Activated CD4-positive, alpha-beta T cell treated with anti-CD3 and anti-CD28 coated beads, Interleukin-2, amount 10 ng/mL, durations not matched to agents 7 days and 5 days (primary cell): Measurements from ENCODE around the gene PDK4. TPM values are rescaled to one million over a fixed set of nuclear protein-coding genes. Genes with fewer than 3 reads are reported as not detected.

ENCODE experiments used
- CTCF ChIA-PET: fragments of 350-600 bp; sonication (Branson Sonifier 250); formaldehyde crosslinking; loops from one replicate; lab custom pipeline; 2021; ENCODE audit warnings: antibody characterized with exemption; lab: Charles Lee
- POLR2A ChIA-PET: fragments of 350-600 bp; sonication (Branson Sonifier 250); formaldehyde crosslinking; loops from one replicate; lab custom pipeline; 2021; ENCODE audit warnings: antibody characterized with exemption; lab: Charles Lee
- DNase-seq: peaks from one replicate; pipeline ENCODE4 v3.0.0-alpha.2; 2020
- H3K27ac Mint-ChIP-seq: one replicate; pipeline ENCODE4 v1.8.0; 2021; ENCODE audit warnings: mild to moderate bottlenecking, moderate library complexity, mixed read lengths
- H3K27me3 Mint-ChIP-seq: one replicate; pipeline ENCODE4 v1.8.0; 2021; ENCODE audit warnings: mixed read lengths
- H3K36me3 Mint-ChIP-seq: one replicate; pipeline ENCODE4 v1.8.0; 2021; ENCODE audit warnings: low read depth, mixed read lengths
- H3K4me1 Mint-ChIP-seq: one replicate; pipeline ENCODE4 v1.8.0; 2021; ENCODE audit warnings: mixed read lengths
- H3K4me3 Mint-ChIP-seq: one replicate; pipeline ENCODE4 v1.8.0; 2021; ENCODE audit warnings: mild to moderate bottlenecking, moderate library complexity, mixed read lengths
- H3K9me3 Mint-ChIP-seq: one replicate; pipeline ENCODE4 v1.8.0; 2021; ENCODE audit warnings: mixed read lengths
- total RNA-seq, 2 experiments: library from RNA; stranded (reverse); gene quantifications; one replicate each; pipeline ENCODE4 v1.2.3, GENCODE V29; 2021

PDK4 gene
- total RNA-seq: not detected

DNA sequence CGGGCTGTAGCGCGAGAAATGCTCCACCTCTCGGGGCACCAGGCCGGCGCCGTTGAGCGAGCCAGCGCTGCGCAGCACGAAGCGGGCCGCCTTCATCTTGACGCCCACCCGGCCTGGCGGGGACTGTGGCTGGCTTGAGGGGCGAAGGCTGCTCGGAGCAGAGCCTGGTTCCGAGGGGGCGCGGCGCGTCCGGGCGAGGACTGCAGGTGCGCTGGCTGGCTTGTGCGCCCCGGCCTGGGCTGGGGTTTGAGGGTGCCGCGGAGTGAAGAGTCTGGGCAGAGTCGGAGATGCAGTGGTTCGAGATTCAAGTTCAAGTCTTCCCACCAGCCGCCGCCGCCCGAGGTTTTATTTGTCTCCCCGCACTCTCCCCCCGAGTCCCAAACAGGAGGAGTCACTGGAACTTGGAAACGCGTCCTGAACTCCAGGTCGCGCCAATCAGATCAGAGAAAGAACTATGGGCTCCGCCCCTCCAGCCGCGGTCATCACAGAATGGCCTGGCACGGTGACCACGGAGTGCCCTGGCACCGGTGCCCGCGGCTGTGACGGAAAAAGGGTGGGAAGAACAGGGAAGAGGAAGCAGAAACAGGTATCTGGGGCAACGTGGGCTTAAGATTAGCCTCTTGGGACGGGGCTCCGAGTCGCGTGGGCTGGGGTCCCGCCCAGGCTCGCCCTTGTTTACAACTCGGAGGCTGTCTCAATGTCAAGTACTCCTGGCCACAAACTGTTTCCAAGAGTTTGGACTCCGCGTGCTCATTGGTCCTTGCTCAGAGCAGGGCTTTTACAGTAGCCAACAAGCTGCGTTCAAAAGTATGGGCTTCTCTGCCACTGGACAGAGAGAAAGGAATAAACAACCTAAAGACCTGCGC lies at the start of gene PDK4:
Gene PDK4, minus strand, starts transcription at position 319 of the 866 bp plus-strand sequence. Its CDS starts 223 bp downstream, at position 96.
- Mint-ChIP-seq H3K4me3 (no peak within 1 kb of the TSS), H3K4me1 (no peaks in the 10 kb centered on the region), H3K36me3 (no peaks in the 10 kb centered on the region), H3K27me3 (peaks cover 26% of the 10 kb centered on the region), H3K27ac (no peak within 1 kb of the TSS), H3K9me3 (no peaks in the 10 kb centered on the region)
- POLR2A ChIA-PET: no interaction called here
- CTCF ChIA-PET: no interaction called here
- no peak for DNase-seq

DNA sequence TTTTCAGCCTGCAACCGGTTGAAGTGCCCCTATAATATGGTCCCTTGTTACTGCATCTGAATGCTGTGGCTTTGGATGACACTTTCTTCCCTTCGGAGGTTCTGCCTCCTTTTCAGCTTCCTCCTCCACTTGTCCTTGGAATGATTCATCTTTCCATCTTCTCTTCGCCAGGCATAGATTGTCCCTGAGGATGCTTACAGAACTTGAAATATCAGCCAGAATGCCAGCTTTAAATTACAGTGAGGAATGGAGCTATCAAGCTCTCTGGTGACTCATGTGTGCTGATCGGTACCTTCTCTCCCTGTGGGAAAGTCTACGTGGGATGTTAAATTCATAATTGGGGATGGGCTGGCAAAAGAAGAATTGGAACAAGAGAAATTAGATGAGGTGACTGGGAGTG lies 45.9 kb upstream of the PDK4 start:
- H3K4me1 Mint-ChIP-seq: no peaks in the 10 kb centered on the region
- no peaks in the 10 kb centered on the region for H3K9me3 Mint-ChIP-seq
- no peak overlapping the region for H3K27ac Mint-ChIP-seq
- CTCF ChIA-PET: no interaction called here
- DNase-seq: no peak
- no peaks in the 10 kb centered on the region for H3K36me3 Mint-ChIP-seq
- no peak overlapping the region for H3K4me3 Mint-ChIP-seq
- H3K27me3 Mint-ChIP-seq: no peaks in the 10 kb centered on the region
- POLR2A ChIA-PET: no interaction called here

- Mint-ChIP-seq H3K4me3 (no peak overlapping the region), H3K36me3 (no peaks in the 10 kb centered on the region), H3K27me3 (no peaks in the 10 kb centered on the region), H3K4me1 (peaks cover 1% of the 10 kb centered on the region), H3K27ac (no peak overlapping the region), H3K9me3 (no peaks in the 10 kb centered on the region)
- CTCF ChIA-PET: interaction anchor here (0.6 kb wide), 1 partner anchor 1853 kb away, joined by 3 read pairs; no protein-coding TSS in a partner anchor
- POLR2A ChIA-PET: no interaction called here
- DNase-seq: no peak
These were observed 40.0 kb upstream of the PDK4 start for GRCh38 chr7:95636140-95636940.

DNA sequence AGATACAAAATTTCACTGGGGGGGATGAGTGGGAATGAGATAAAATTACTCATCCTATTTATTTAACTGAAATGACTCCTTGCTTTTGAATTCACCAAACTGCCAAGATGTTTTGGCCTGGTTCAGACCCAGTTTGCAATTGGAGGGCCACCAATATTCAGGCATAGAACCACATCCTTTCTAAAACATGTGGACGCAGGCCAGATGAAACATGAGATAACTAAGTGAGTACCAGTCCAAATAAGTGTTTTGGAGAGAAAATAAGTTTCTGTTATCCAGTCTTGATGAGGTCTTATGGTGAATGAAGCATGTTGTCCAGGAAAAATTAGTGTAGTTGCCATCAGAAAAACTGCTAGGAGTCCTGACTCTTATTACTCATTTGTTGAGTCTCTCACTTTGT lies 36.3 kb upstream of the PDK4 start:
- ChIA-PET POLR2A (no interaction called here), CTCF (no interaction called here)
- H3K4me3 Mint-ChIP-seq: no peak overlapping the region
- H3K27me3 Mint-ChIP-seq: no peaks in the 10 kb centered on the region
- no peaks in the 10 kb centered on the region for H3K36me3 Mint-ChIP-seq
- no peaks in the 10 kb centered on the region for H3K9me3 Mint-ChIP-seq
- H3K4me1 Mint-ChIP-seq: peaks cover 1% of the 10 kb centered on the region
- H3K27ac Mint-ChIP-seq: no peak overlapping the region
- no peak for DNase-seq

DNA sequence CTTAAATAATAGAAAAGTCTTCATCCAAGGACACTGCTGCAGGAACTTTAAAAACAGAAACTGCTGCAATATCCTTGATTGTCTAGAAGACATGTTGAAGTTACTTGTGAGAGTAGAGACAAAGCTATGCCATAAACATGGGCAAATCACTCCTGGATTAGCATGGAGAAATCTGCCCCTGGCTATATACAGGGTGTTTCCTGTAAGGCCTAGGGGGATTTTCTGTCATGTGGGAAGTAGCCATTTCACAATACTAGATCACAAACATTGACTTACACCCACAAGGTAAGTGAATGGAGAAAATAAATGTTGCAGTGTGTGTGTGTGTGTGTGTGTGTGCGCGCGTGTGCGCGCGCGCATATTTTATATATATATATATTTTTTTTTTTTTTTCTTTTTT lies 35.2 kb upstream of the PDK4 start:
- no peaks in the 10 kb centered on the region for H3K36me3 Mint-ChIP-seq
- H3K27me3 Mint-ChIP-seq: no peaks in the 10 kb centered on the region
- H3K27ac Mint-ChIP-seq: no peak overlapping the region
- CTCF ChIA-PET: no interaction called here
- POLR2A ChIA-PET: no interaction called here
- no peak for DNase-seq
- H3K4me3 Mint-ChIP-seq: no peak overlapping the region
- peaks cover 1% of the 10 kb centered on the region for H3K4me1 Mint-ChIP-seq
- H3K9me3 Mint-ChIP-seq: no peaks in the 10 kb centered on the region

DNA sequence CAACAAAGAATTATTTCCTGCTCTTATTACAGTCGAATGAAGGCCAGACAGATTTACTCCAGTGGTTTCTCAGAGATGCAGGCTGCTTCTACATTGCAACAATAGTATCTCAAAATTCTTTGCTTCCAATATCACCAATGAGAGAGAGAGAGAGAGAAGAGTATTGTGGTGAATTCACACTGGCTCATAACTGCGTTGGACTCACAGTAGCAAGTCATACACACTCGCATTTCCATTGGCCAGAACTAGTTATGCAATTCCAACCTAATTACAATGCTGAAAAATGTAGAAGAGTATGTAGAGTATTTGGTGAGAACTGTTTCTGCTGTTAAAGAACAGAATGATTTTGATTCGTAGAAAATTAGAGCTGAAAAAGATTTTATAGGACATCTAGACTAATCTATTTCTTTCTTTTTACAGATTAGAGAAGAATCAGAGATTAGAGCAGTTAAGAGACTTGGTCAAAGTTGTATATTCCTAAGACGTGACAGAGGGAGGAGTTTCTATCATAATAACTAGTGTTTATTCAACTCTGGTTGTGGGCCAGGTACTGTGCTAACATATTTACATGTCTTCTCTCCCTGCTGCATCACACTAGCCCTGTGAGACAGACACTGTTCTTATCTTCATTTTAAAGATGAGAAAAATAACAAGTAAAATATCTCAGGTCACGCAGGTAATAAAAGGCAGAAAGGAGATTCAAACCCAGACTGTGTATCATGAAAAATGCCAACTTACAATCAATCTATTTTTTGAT lies 34.6 kb upstream of the PDK4 start:
- Mint-ChIP-seq H3K9me3 (no peaks in the 10 kb centered on the region), H3K4me3 (no peak overlapping the region), H3K27me3 (no peaks in the 10 kb centered on the region), H3K27ac (no peak overlapping the region), H3K4me1 (no peaks in the 10 kb centered on the region), H3K36me3 (no peaks in the 10 kb centered on the region)
- DNase-seq: no peak
- ChIA-PET CTCF (no interaction called here), POLR2A (no interaction called here)

DNA sequence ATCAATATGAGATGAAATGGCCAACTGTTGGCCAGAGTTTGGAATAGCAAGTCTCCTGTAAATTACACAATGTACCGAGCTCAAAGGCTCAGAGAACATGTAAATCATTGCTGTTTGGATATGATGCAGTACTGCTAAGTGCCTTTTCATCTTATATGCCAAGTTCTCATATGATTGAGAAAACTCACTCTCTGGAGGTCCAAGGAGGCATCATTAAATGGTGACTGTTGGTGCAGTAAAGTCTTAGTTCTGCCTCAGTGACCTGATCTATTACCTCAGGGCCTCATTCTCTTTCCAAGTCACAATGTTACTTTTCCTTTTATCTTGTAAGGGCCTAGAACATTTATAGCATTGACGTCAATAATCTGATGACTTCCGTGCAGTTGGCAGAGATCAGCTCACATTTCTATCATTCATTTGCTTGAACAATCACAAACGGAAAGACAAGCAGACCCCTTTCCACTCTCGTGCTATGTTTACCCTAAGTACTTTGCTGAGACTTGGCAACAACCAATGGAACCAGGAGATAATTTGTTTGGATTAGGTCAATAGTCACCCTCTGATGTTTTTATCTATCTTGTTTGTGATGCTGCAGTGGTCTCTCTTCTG lies 32.6 kb upstream of the PDK4 start:
- H3K4me1 Mint-ChIP-seq: no peaks in the 10 kb centered on the region
- POLR2A ChIA-PET: no interaction called here
- no peak overlapping the region for H3K4me3 Mint-ChIP-seq
- no peaks in the 10 kb centered on the region for H3K9me3 Mint-ChIP-seq
- H3K27me3 Mint-ChIP-seq: no peaks in the 10 kb centered on the region
- CTCF ChIA-PET: no interaction called here
- H3K27ac Mint-ChIP-seq: no peak overlapping the region
- no peak for DNase-seq
- no peaks in the 10 kb centered on the region for H3K36me3 Mint-ChIP-seq

- no peak overlapping the region for H3K27ac Mint-ChIP-seq
- no peaks in the 10 kb centered on the region for H3K9me3 Mint-ChIP-seq
- H3K36me3 Mint-ChIP-seq: no peaks in the 10 kb centered on the region
- H3K27me3 Mint-ChIP-seq: peaks cover 2% of the 10 kb centered on the region
- ChIA-PET CTCF (no interaction called here), POLR2A (no interaction called here)
- no peaks in the 10 kb centered on the region for H3K4me1 Mint-ChIP-seq
- no peak for DNase-seq
- H3K4me3 Mint-ChIP-seq: no peak overlapping the region
These were observed 27.5 kb upstream of the PDK4 start for GRCh38 chr7:95623788-95624187.

DNA sequence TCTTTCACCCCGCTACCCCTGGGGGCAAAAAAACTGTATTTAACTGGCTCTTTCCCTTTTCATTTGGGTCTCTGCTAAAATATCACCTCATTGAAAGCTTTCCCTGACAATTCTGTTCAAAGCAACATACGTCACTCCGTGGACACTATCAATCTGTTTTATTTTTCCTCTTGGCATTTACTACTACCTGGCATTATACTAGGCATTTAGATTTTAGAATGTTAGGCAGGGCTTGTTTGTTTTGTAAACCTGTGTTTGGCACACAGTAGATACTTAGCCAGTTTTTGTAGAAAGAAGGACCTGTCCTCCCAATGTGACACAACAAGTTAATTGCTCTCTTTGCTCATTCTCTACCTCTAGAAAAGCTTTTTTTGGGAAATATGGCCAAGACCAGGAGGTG lies 26.5 kb upstream of the PDK4 start:
- H3K4me1 Mint-ChIP-seq: no peaks in the 10 kb centered on the region
- no peaks in the 10 kb centered on the region for H3K36me3 Mint-ChIP-seq
- no peak overlapping the region for H3K27ac Mint-ChIP-seq
- no peaks in the 10 kb centered on the region for H3K9me3 Mint-ChIP-seq
- peaks cover 2% of the 10 kb centered on the region for H3K27me3 Mint-ChIP-seq
- DNase-seq: no peak
- ChIA-PET POLR2A (no interaction called here), CTCF (no interaction called here)
- no peak overlapping the region for H3K4me3 Mint-ChIP-seq

DNA sequence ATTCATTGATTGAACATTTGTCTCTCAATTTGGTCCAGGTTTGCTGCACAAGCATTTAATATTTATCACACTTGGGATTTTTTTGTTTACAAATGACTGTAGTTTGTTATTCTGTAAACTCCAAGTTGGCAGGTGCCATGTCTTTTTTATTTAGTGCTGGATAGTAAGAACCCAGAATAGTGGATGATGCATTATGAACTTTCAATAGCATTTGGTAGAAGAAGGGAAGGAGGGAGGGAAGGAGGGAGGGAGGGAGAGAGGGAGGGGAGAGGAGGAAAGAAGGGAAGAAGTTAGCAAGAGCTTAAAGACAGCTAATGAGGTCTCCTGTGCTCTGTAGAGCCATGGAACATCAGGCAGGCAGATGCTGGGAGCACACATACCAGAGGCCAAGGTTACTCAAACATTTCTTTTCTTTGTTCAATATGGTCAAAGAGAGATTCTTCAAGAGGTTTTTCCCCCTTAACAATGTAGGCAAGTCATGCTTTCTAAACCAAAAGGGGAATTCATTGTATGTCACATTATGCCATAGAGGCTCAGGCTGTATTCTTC lies 25.8 kb upstream of the PDK4 start:
- Mint-ChIP-seq H3K27ac (no peak overlapping the region), H3K4me1 (no peaks in the 10 kb centered on the region), H3K36me3 (no peaks in the 10 kb centered on the region), H3K4me3 (no peak overlapping the region), H3K27me3 (peaks cover 2% of the 10 kb centered on the region), H3K9me3 (no peaks in the 10 kb centered on the region)
- POLR2A ChIA-PET: no interaction called here
- CTCF ChIA-PET: no interaction called here
- no peak for DNase-seq

GRCh38 chr7:95621404-95621803 lies 25.1 kb upstream of the PDK4 start:
- no peak for DNase-seq
- POLR2A ChIA-PET: no interaction called here
- Mint-ChIP-seq H3K27ac (no peak overlapping the region), H3K4me3 (no peak overlapping the region), H3K36me3 (no peaks in the 10 kb centered on the region), H3K27me3 (peaks cover 2% of the 10 kb centered on the region), H3K9me3 (no peaks in the 10 kb centered on the region), H3K4me1 (no peaks in the 10 kb centered on the region)
- CTCF ChIA-PET: no interaction called here

GRCh38 chr7:95620631-95621030 lies 24.3 kb upstream of the PDK4 start:
- H3K27ac Mint-ChIP-seq: no peak overlapping the region
- H3K4me3 Mint-ChIP-seq: no peak overlapping the region
- H3K4me1 Mint-ChIP-seq: no peaks in the 10 kb centered on the region
- no peak for DNase-seq
- ChIA-PET POLR2A (no interaction called here), CTCF (no interaction called here)
- no peaks in the 10 kb centered on the region for H3K36me3 Mint-ChIP-seq
- H3K27me3 Mint-ChIP-seq: peaks cover 2% of the 10 kb centered on the region
- no peaks in the 10 kb centered on the region for H3K9me3 Mint-ChIP-seq
